ENCODE results near the gene EREG. TPM values are rescaled to one million over a fixed set of nuclear protein-coding genes. Genes with fewer than 3 reads are reported as not detected.

The EREG gene
- total RNA-seq, 1 donor from 2014 or later: not detected

DNA sequence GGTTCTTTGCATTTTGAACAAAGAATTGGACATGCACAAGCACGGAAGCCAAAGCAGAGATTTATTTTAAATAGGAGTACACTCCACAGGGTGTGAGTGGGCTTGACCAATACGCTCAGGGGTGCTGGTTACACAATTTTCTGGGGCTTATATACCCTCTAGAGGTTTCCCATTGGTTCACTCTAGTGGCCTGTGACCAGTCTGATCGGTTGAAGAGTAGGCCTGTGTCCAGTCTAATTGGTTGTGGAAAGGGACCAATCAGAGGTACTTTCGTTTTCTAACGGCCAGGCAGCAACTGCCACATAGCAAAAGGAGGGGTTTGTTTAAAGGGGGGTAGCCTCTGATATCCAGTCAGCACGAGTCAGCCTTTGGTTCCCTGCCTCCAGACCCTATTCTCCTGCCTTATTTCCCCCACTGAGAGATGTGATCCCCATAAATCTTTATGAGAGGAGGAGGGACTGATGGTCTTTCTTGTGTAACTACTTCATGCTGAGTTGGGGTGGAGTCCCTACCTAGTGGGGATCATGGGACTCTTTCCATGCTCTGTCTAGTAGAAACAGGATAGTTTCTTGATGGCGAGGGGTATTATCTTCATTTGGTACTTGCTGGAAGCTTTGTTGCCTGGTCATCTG, 68.7 kb downstream of the EREG start:
- peaks cover 2% of the 10 kb centered on the region for H3K27me3 Mint-ChIP-seq
- no peaks in the 10 kb centered on the region for H3K9me3 Mint-ChIP-seq
- no peak overlapping the region for H3K4me3 Mint-ChIP-seq
- intact Hi-C loops (cut with micrococcal nuclease): no loop called here
- H3K36me3 Mint-ChIP-seq (ENCODE audit: low read depth): no peaks in the 10 kb centered on the region
- no peaks in the 10 kb centered on the region for H3K4me1 Mint-ChIP-seq
- no peak overlapping the region for H3K27ac Mint-ChIP-seq
- DNase-seq: no peak

DNA sequence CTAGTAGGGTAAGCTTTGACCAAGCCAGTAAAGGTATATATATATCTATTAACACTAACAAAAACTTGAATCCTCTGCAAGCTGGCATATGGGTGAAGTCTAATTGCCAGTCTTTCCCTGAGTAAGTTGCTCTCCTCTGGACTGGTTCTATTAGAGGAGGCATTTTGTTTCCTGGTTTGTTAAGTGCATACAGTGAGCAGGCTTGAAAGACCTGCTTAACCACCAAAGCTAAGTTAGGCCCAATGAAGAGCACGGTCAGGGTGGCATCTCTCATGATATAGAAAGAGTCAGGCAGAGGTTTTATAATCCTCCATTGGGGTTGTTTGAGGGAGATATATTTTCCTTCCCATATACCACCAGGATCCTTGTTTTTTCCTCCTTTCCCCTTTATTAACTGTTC, 70.4 kb downstream of the EREG start:
- H3K27me3 Mint-ChIP-seq: peaks cover 2% of the 10 kb centered on the region
- no peaks in the 10 kb centered on the region for H3K4me1 Mint-ChIP-seq
- H3K27ac Mint-ChIP-seq: no peak overlapping the region
- intact Hi-C loops (cut with micrococcal nuclease): no loop called here
- no peaks in the 10 kb centered on the region for H3K36me3 Mint-ChIP-seq (ENCODE audit: low read depth)
- peaks cover 4% of the 10 kb centered on the region for H3K9me3 Mint-ChIP-seq
- DNase-seq: no peak
- H3K4me3 Mint-ChIP-seq: no peak overlapping the region

DNA sequence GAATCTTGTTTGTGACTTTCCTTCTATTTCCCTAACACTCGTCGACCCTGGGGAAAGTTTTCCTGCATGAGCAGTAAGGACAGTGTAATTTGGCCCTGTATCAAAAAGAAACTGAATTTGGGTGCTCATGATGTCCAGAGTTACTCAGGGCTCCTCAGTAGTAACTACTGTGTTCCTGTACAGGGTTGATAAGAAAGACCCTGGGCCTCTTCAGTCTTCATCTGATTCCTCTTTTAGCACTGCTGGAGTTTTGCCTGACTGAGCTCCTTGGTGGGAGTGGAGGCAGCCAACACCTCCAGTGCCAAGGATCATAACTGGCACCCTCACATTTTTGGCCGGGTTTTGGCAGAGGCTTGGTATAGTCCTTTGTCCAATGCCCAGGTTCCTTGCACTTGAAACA, 72.9 kb downstream of the EREG start:
- Mint-ChIP-seq H3K36me3 (ENCODE audit: low read depth) (no peaks in the 10 kb centered on the region), H3K9me3 (peaks cover 4% of the 10 kb centered on the region), H3K27me3 (no peaks in the 10 kb centered on the region), H3K4me1 (no peaks in the 10 kb centered on the region), H3K4me3 (no peak overlapping the region), H3K27ac (no peak overlapping the region)
- no peak for DNase-seq
- intact Hi-C loops (cut with micrococcal nuclease): no loop called here

Other genes with a start within 250 kb of the EREG start
- 9.4 and 10.0 TPM in 2 replicates for gene MTHFD2L, start 207.0 kb upstream of the EREG start, total RNA-seq
- gene EPGN, start 56.7 kb upstream of the EREG start, total RNA-seq: not detected in 2 replicates
- 1.4 TPM in 2 replicates for gene AREG, start 80.0 kb downstream of the EREG start, total RNA-seq

Measured in activated CD4-positive, alpha-beta T cell treated with anti-CD3 and anti-CD28 coated beads, Interleukin-2, amount 10 ng/mL, durations not matched to agents 24 days and 14 days (primary cell).